T-helper 1 cell treated with Interleukin-12 subunit alpha and Interleukin-12 subunit beta and Interleukin-4 antibody, amounts not matched to agents 30 μg/mL and 1 μg/mL, for 36 hours (primary cell): ENCODE results near the gene PRKCE.

ENCODE experiments used
- H3K27ac Mint-ChIP-seq: one replicate; pipeline ENCODE4 v1.8.0; 2021; ENCODE audit warnings: mild to moderate bottlenecking, mixed read lengths
- H3K27me3 Mint-ChIP-seq: one replicate; pipeline ENCODE4 v1.8.0; 2021; ENCODE audit warnings: low read depth, mixed read lengths
- H3K36me3 Mint-ChIP-seq: one replicate; pipeline ENCODE4 v1.8.0; 2021; ENCODE audit warnings: low read depth, mixed read lengths
- H3K4me1 Mint-ChIP-seq: one replicate; pipeline ENCODE4 v1.8.0; 2021; ENCODE audit warnings: low read depth, mixed read lengths
- H3K4me3 Mint-ChIP-seq: one replicate; pipeline ENCODE4 v1.8.0; 2021; ENCODE audit warnings: mild to moderate bottlenecking, moderate library complexity, mixed read lengths
- H3K9me3 Mint-ChIP-seq: one replicate; pipeline ENCODE4 v1.8.0; 2021; ENCODE audit warnings: mixed read lengths

PRKCE gene

GRCh38 chr2:45669032-45669486, 17.6 kb downstream of the PRKCE start:
- Mint-ChIP-seq H3K27ac (no peak overlapping the region), H3K9me3 (no peaks in the 10 kb centered on the region), H3K4me1 (peaks cover 2% of the 10 kb centered on the region)

DNA sequence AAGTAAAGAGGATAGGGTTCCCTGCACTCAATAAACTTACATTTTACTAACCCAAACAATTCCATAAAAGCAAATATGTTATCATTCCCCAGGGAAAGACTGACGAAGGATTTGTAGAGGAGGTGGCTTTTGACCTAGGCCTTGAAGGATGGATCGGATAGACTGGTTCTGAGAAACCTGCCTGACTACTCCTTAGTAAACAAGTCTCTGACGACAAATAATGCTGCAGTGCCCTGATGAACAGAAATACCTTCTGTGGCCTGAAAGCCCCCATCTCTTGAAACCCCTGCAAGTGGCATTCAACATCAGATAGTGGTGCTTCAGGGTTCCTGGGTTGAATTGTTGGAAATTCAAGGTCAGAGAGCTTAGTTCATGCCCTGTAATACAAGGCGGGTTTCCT, 19.2 kb downstream of the PRKCE start:
- Mint-ChIP-seq H3K9me3 (no peaks in the 10 kb centered on the region), H3K36me3 (no peaks in the 10 kb centered on the region), H3K27me3 (no peaks in the 10 kb centered on the region), H3K4me3 (no peak overlapping the region), H3K27ac (no peak overlapping the region), H3K4me1 (peaks cover 2% of the 10 kb centered on the region)

More at GRCh38 chr2:45669032-45669486, 17.6 kb downstream of the PRKCE start:
- H3K36me3 Mint-ChIP-seq, result no peaks in the 10 kb centered on the region
- H3K4me3 Mint-ChIP-seq, result no peak overlapping the region
- no peaks in the 10 kb centered on the region for H3K27me3 Mint-ChIP-seq

GRCh38 chr2:45672138-45672537, 20.7 kb downstream of the PRKCE start:
- Mint-ChIP-seq H3K27ac (no peak overlapping the region), H3K27me3 (no peaks in the 10 kb centered on the region), H3K9me3 (no peaks in the 10 kb centered on the region), H3K4me1 (peaks cover 2% of the 10 kb centered on the region), H3K36me3 (no peaks in the 10 kb centered on the region), H3K4me3 (no peak overlapping the region)

DNA sequence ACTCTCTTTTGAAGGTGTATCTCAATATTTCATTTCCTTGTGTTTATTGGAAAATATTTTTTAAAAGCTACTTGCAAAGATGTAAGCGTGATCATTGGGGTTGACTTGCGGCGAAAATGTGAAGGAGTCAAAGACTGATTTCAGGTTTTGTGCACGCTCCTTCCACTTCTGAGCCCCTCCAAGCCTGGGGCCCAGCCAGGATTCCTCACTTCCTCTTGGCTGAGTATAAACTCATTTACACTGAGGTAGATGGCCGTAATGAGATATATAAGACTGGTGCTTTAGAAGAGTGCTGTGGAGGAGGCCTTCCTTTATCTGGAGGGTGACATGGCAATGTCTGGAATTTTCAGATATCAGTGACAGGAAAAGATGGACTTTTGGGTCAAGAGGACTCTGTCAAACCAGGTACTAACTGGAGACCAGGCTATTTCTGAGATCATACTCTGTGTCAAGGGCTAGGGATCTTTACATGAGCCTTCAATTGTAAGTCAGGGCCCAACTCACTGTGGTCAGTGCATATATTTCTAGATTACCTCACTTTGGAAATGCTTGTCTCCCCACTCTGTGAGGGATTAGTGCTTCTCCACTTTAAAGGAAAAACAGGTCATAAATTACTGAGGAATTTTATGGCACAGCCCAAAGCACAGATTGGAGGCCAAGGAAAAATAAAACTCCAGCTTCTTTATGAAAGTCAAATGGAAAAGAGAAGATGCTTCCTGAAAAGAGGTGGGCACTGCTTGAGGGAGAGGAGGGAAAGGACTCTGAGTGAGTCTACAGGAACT, 22.8 kb downstream of the PRKCE start:
- H3K9me3 Mint-ChIP-seq, result no peaks in the 10 kb centered on the region
- no peaks in the 10 kb centered on the region for H3K36me3 Mint-ChIP-seq
- H3K4me3 Mint-ChIP-seq, result no peak overlapping the region
- H3K4me1 Mint-ChIP-seq, result no peaks in the 10 kb centered on the region
- H3K27ac Mint-ChIP-seq, result no peak overlapping the region
- no peaks in the 10 kb centered on the region for H3K27me3 Mint-ChIP-seq

DNA sequence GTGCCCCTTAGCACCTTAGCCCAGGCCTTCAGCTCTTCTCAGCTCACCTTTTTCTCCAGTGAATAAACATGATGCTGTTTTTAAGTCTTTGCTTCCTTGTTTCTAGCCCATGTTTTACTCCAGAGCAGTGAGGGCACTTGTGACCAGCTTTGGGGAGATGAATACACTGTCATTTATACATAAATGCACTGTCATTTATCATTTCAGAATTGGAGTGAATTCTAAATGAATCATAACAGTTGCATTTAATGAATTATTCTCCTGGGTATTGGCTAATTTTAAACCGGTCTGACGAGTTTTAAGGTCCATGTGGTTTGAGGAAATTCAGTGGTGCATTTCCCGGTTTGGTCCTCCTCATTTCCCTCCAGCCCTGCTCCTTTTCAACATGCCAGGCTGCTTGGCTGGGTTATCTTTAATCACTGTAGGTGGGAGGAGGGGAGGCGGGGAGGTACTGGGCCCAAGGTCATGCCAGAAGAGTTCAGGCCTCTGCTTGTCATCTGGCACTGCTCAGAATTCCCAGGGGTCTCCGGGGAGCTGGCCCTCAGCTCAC, 23.9 kb downstream of the PRKCE start:
- H3K27ac Mint-ChIP-seq, result no peak overlapping the region
- no peak overlapping the region for H3K4me3 Mint-ChIP-seq
- H3K36me3 Mint-ChIP-seq, result no peaks in the 10 kb centered on the region
- no peaks in the 10 kb centered on the region for H3K27me3 Mint-ChIP-seq
- H3K4me1 Mint-ChIP-seq, result no peaks in the 10 kb centered on the region
- H3K9me3 Mint-ChIP-seq, result no peaks in the 10 kb centered on the region

DNA sequence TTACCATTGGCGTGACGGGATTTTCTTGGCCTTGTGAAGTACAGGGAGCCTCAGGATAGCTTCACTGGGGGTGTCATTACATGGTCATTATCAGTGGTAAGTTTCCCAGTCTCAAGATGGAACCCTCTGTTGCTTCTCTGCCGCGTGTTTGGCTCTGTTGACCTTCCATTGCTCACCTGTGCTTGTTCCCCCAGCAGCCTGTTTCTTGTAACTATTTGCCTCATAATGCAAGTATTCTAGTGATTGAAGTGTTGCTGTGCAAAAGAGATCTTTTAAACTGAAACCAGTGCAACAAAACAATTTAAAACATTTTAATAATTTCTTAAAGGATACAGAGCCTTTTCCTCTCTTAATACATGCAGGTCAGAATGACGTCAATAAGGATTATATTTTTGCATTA, 24.6 kb downstream of the PRKCE start:
- no peaks in the 10 kb centered on the region for H3K4me1 Mint-ChIP-seq
- H3K9me3 Mint-ChIP-seq, result no peaks in the 10 kb centered on the region
- no peak overlapping the region for H3K4me3 Mint-ChIP-seq
- no peaks in the 10 kb centered on the region for H3K36me3 Mint-ChIP-seq
- H3K27me3 Mint-ChIP-seq, result no peaks in the 10 kb centered on the region
- H3K27ac Mint-ChIP-seq, result no peak overlapping the region

DNA sequence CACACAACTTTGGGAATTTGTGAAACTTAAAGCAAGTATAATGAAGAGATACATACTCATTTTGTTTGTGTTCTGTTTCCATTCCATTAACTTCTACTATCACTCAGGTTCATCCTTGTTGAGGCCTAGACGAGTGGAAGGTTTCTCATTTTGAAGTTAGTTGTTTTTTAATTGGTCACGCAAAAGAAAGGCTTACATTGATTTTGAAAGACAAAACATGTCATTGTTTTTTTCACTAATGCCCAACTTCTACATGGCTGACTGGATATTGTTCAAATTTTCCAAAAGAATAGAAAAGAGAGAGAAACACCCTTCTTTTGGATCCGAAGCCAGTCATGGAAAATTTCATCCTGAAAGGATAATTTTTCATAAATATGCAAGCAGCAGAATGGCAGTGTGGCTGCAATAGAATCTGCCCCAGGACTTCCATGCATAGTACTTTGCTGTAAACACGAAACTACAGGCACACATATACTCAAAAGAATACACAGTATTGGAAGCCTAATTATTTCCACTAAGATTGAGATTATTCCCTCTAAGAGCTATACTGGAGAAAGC, 27.4 kb downstream of the PRKCE start:
- Mint-ChIP-seq H3K4me3 (no peak overlapping the region), H3K4me1 (no peaks in the 10 kb centered on the region), H3K9me3 (no peaks in the 10 kb centered on the region), H3K27ac (no peak overlapping the region), H3K36me3 (no peaks in the 10 kb centered on the region), H3K27me3 (no peaks in the 10 kb centered on the region)

- H3K4me3 Mint-ChIP-seq, result no peak overlapping the region
These were observed 29.0 kb downstream of the PRKCE start for GRCh38 chr2:45680351-45680967.

GRCh38 chr2:45681675-45682074, 30.2 kb downstream of the PRKCE start:
- no peaks in the 10 kb centered on the region for H3K27me3 Mint-ChIP-seq
- no peak overlapping the region for H3K4me3 Mint-ChIP-seq
- H3K27ac Mint-ChIP-seq, result no peak overlapping the region
- no peaks in the 10 kb centered on the region for H3K9me3 Mint-ChIP-seq
- no peaks in the 10 kb centered on the region for H3K36me3 Mint-ChIP-seq
- no peaks in the 10 kb centered on the region for H3K4me1 Mint-ChIP-seq

More at GRCh38 chr2:45680351-45680967, 29.0 kb downstream of the PRKCE start:
- no peaks in the 10 kb centered on the region for H3K27me3 Mint-ChIP-seq
- H3K4me1 Mint-ChIP-seq, result no peaks in the 10 kb centered on the region
- no peak overlapping the region for H3K27ac Mint-ChIP-seq
- no peaks in the 10 kb centered on the region for H3K36me3 Mint-ChIP-seq
- H3K9me3 Mint-ChIP-seq, result no peaks in the 10 kb centered on the region

GRCh38 chr2:45683292-45683691, 31.8 kb downstream of the PRKCE start:
- Mint-ChIP-seq H3K4me3 (no peak overlapping the region), H3K9me3 (no peaks in the 10 kb centered on the region), H3K4me1 (no peaks in the 10 kb centered on the region), H3K27ac (no peak overlapping the region), H3K27me3 (no peaks in the 10 kb centered on the region), H3K36me3 (no peaks in the 10 kb centered on the region)

DNA sequence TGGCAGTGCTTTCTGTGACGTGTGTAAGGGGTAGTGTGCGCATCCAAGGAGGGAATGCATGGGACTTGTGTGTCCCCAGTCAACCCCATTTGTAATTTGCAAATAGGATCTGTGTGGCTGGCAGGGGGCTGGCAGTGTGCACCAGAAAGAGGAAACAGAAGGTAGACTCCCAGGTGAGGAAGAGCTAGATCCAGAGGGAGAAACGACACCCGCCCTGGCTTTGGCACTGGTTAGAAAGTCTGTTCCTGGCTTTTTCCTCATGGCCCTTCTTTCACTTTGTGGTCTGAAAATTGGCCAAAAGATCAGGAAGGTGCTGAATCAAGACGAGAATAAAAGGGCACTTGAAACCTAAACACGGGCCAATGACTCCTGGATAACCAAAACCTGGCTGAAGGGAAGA, 33.3 kb downstream of the PRKCE start:
- no peaks in the 10 kb centered on the region for H3K9me3 Mint-ChIP-seq
- no peaks in the 10 kb centered on the region for H3K27me3 Mint-ChIP-seq
- H3K4me1 Mint-ChIP-seq, result no peaks in the 10 kb centered on the region
- H3K27ac Mint-ChIP-seq, result no peak overlapping the region
- no peak overlapping the region for H3K4me3 Mint-ChIP-seq
- no peaks in the 10 kb centered on the region for H3K36me3 Mint-ChIP-seq

- no peak overlapping the region for H3K4me3 Mint-ChIP-seq
- no peak overlapping the region for H3K27ac Mint-ChIP-seq
- no peaks in the 10 kb centered on the region for H3K27me3 Mint-ChIP-seq
- no peaks in the 10 kb centered on the region for H3K9me3 Mint-ChIP-seq
- H3K36me3 Mint-ChIP-seq, result no peaks in the 10 kb centered on the region
- H3K4me1 Mint-ChIP-seq, result no peaks in the 10 kb centered on the region
These were observed 33.8 kb downstream of the PRKCE start for GRCh38 chr2:45685260-45685659.

- Mint-ChIP-seq H3K4me3 (no peak overlapping the region), H3K9me3 (no peaks in the 10 kb centered on the region), H3K36me3 (no peaks in the 10 kb centered on the region), H3K27ac (no peak overlapping the region), H3K4me1 (no peaks in the 10 kb centered on the region), H3K27me3 (no peaks in the 10 kb centered on the region)
These were observed 36.5 kb downstream of the PRKCE start for GRCh38 chr2:45687964-45688363.

GRCh38 chr2:45688479-45689298, 37.2 kb downstream of the PRKCE start:
- no peaks in the 10 kb centered on the region for H3K36me3 Mint-ChIP-seq
- no peaks in the 10 kb centered on the region for H3K9me3 Mint-ChIP-seq
- H3K27me3 Mint-ChIP-seq, result no peaks in the 10 kb centered on the region
- H3K4me3 Mint-ChIP-seq, result no peak overlapping the region
- H3K27ac Mint-ChIP-seq, result no peak overlapping the region
- H3K4me1 Mint-ChIP-seq, result no peaks in the 10 kb centered on the region
